Esophagus squamous epithelium (tissue), 5 donors: ENCODE results near the gene MEIS2. TPM values are rescaled to one million over a fixed set of nuclear protein-coding genes. Genes with fewer than 3 reads are reported as not detected.

Source experiments
- DNase-seq: peaks from one replicate; lab custom pipeline; 2025; lab: John Stamatoyannopoulos, UW
- H3K27ac ChIP-seq, 4 donors: fragments of 200-600 bp; sonication (generic); one replicate each; pipeline ENCODE4 v1.5.1; 2016 to 2019; ENCODE audit warnings: mild to moderate bottlenecking in 1 of 4
- H3K27me3 ChIP-seq, 4 donors: fragments of 200-600 bp; sonication (generic); 1 replicate in 3 of 4; 2 replicates in 1 of 4; pipeline versions ENCODE4 v1.5.1 to v1.6.0; 2017 to 2021; ENCODE audit warnings: antibody characterized with exemption in 1 of 4
- H3K36me3 ChIP-seq, 3 donors: fragments of 200-600 bp; sonication (generic); one replicate each; pipeline ENCODE4 v1.5.1; 2016 to 2019
- H3K4me1 ChIP-seq, 3 donors: fragments of 200-600 bp; sonication (generic); one replicate each; pipeline ENCODE4 v1.5.1; 2017 to 2019
- H3K4me3 ChIP-seq, 4 donors: fragments of 200-600 bp; sonication (generic); 1 replicate in 3 of 4; 2 replicates in 1 of 4; pipeline ENCODE4 v1.5.1; 2016 to 2019; ENCODE audit warnings: mild to moderate bottlenecking in 2 of 4, moderate library complexity in 1 of 4
- H3K9me3 ChIP-seq, 3 donors: fragments of 200-600 bp; sonication (generic); one replicate each; pipeline ENCODE4 v1.5.1; 2016 to 2019
- POLR2A ChIP-seq, 4 donors: fragments of 450-650 bp; IDR thresholded peaks; one replicate each; pipeline ENCODE4 v1.6.1; 2017; ENCODE audit warnings: antibody characterized with exemption in 4 of 4, mild to moderate bottlenecking in 4 of 4, moderate library complexity in 3 of 4
- WGBS, 2 donors: methylation state at CpG; one replicate each; pipeline ENCODE4 v1.1.5; 2018; 5-methylcytosine and 5-hydroxymethylcytosine counted together
- intact Hi-C: fragments of 100-400 bp; cut with DNase I; formaldehyde crosslinking; loops from one replicate; pipeline ENCODE4 v1.15.0; 2022
- total RNA-seq, 4 donors: library from RNA; depleted of rRNA; stranded (reverse); fragments of >200 nt; gene quantifications; one replicate each; pipeline ENCODE4 v1.1.0, GENCODE V29; 2016
- TF ChIP-seq, protein P1 (sequence below), 6 experiments: fragments of 450-650 bp in 4 of 6; fragments of 200-600 bp in 2 of 6; sonication (generic) in 2 of 6; IDR thresholded peaks; one replicate each; pipeline ENCODE4 v1.5.1; 2016 to 2019; ENCODE audit warnings: antibody characterized with exemption in 6 of 6, mild to moderate bottlenecking in 4 of 6, moderate library complexity in 4 of 6
- donor health status: DM: yes; HTN: yes; CAD: no.

Gene MEIS2
- total RNA-seq, 4 donors from 2014 or later: 6.6 to 26.3 (median 9.9) TPM

DNA sequence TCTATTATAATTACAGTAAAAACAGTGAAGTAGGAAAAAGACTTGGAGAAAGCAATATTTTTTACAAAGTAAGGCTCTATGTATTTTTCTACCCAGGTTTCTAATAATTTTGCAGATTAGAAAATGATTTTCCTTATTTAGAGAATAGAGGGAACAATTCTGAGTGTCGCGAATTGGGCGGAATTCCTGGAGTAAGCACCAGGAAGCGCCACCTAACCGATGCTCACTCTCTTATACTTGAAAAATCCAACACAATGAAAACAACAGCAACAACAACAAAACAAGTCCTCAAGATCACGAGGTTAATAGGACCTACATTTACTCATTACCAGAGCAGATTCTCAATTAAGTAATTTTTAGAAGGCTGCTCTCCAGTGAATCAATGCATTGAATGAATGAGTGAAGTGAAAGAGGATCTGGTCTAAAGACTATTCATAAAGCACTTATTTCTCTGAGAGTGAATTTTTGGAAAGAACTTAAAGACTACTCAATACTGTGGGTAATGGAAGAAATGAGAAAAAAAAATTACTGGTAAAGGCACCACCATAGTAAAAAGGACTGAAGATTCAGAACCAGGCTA, 158.0 kb downstream of the MEIS2 start:
- H3K4me1 ChIP-seq: peaks cover 0 to 3% (median 0%) of the 10 kb centered on the region in 3 donors
- 85 to 91% methylated on average over 6 of the region's 6 CpGs for WGBS, 2 donors
- H3K4me3 ChIP-seq: no peak overlapping the region
- TF ChIP-seq, protein P1, sequence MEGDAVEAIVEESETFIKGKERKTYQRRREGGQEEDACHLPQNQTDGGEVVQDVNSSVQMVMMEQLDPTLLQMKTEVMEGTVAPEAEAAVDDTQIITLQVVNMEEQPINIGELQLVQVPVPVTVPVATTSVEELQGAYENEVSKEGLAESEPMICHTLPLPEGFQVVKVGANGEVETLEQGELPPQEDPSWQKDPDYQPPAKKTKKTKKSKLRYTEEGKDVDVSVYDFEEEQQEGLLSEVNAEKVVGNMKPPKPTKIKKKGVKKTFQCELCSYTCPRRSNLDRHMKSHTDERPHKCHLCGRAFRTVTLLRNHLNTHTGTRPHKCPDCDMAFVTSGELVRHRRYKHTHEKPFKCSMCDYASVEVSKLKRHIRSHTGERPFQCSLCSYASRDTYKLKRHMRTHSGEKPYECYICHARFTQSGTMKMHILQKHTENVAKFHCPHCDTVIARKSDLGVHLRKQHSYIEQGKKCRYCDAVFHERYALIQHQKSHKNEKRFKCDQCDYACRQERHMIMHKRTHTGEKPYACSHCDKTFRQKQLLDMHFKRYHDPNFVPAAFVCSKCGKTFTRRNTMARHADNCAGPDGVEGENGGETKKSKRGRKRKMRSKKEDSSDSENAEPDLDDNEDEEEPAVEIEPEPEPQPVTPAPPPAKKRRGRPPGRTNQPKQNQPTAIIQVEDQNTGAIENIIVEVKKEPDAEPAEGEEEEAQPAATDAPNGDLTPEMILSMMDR (IDR thresholded peaks at IDR 0.05): no peak
- no peak for TF ChIP-seq POLR2A (IDR thresholded peaks at IDR 0.05)
- peaks cover 0 to 12% (median 0%) of the 10 kb centered on the region in 3 donors for H3K36me3 ChIP-seq
- intact Hi-C loops: no loop called here
- no peaks in the 10 kb centered on the region for H3K9me3 ChIP-seq
- no peaks in the 10 kb centered on the region for H3K27me3 ChIP-seq
- no peak overlapping the region for H3K27ac ChIP-seq
- no peak for DNase-seq

DNA sequence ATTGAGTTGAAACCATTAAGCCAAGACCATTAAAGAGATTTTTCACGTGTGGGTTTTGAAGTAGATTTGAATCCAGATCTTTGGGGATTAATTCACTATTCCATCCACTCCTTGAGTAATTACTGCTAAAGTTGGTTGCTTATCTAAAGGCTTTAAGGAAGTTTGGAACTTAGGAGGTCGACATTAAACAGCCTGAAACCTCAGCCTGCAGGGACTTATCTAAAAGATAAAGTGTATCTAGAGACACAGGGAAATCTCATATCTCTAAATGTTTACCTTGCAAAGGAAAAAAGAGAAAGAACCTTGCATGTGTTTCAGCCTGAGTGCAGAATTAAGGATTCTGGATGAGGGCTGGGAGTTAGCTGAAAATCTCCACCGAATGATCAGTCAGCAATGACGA, 158.6 kb downstream of the MEIS2 start:
- peaks cover 0 to 12% (median 0%) of the 10 kb centered on the region in 3 donors for H3K36me3 ChIP-seq
- H3K4me1 ChIP-seq: no peaks in the 10 kb centered on the region
- WGBS, 2 donors: 69 to 74% methylated on average over 4 of the region's 4 CpGs
- H3K27ac ChIP-seq: no peak overlapping the region
- no peaks in the 10 kb centered on the region for H3K27me3 ChIP-seq
- DNase-seq: no peak
- TF ChIP-seq, protein P1 (IDR thresholded peaks at IDR 0.05): no peak
- TF ChIP-seq POLR2A (IDR thresholded peaks at IDR 0.05): no peak
- no peak overlapping the region for H3K4me3 ChIP-seq
- intact Hi-C loops: no loop called here
- H3K9me3 ChIP-seq: no peaks in the 10 kb centered on the region

DNA sequence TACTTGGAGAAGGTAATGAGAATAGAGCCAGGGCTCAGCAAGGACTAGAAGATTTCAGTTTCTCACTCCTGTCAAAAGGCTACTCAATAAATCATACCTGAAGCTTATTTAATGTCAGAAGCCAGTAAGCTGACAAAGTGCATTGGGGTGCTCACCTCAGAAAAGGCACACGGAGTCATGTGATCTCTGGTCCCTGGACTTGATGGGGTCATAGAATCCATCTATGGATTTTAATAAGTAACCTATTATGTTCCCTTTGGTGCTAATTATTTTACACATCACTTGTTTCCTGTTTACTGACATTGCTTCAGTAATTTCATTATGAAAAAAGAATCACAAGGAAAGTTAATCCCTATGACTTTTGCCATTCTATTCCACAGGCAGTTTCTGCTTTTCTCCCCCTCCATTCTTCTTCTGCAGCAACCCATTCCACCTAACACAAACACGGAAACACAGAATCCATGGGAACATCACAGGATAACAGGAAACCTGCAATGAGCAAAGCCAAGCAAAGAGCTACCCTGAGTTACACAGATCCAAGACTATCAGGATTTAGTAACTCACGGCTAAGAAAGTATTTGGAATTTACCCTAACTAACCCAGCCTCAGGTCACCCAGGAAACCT, 159.6 kb downstream of the MEIS2 start:
- DNase-seq: no peak
- no peaks in the 10 kb centered on the region for H3K4me1 ChIP-seq
- 81 to 91% methylated on average over 3 of the region's 3 CpGs for WGBS, 2 donors
- TF ChIP-seq, protein P1 (IDR thresholded peaks at IDR 0.05): no peak
- TF ChIP-seq POLR2A (IDR thresholded peaks at IDR 0.05): no peak
- H3K36me3 ChIP-seq: peaks cover 0 to 12% (median 0%) of the 10 kb centered on the region in 3 donors
- H3K27ac ChIP-seq: no peak overlapping the region
- no peaks in the 10 kb centered on the region for H3K9me3 ChIP-seq
- intact Hi-C loops: no loop called here
- H3K27me3 ChIP-seq: no peaks in the 10 kb centered on the region
- H3K4me3 ChIP-seq: no peak overlapping the region

DNA sequence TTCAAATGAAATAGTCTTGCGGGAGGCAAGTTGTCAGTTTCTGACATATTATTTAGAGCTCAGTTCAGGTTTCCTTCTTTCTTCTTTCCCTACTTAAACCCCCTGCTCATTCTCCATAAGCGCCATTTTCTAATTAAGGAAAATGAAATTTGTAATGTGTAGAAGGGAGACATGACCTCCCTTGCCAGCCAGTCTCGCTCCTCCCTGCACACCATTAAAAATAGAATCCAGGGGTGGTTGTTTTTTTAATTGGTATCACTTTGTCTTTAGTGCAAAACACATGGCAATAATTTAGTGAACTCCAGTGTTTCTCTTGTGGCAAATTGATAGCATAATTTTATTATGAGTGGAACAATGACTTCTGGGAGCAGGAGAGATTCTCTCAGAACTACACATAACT, 160.1 kb downstream of the MEIS2 start:
- Histone ChIP-seq H3K36me3 (peaks cover 0 to 12% (median 0%) of the 10 kb centered on the region in 3 donors), H3K27me3 (no peaks in the 10 kb centered on the region), H3K4me3 (no peak overlapping the region), H3K27ac (no peak overlapping the region), H3K4me1 (no peaks in the 10 kb centered on the region), H3K9me3 (no peaks in the 10 kb centered on the region)
- DNase-seq: no peak
- TF ChIP-seq, protein P1 (IDR thresholded peaks at IDR 0.05): no peak
- TF ChIP-seq POLR2A (IDR thresholded peaks at IDR 0.05): no peak
- intact Hi-C loops: no loop called here
- 92 to 94% methylated on average over 3 of the region's 3 CpGs for WGBS, 2 donors

- H3K27me3 ChIP-seq: no peaks in the 10 kb centered on the region
- no peak overlapping the region for H3K4me3 ChIP-seq
- H3K36me3 ChIP-seq: peaks cover 0 to 12% (median 0%) of the 10 kb centered on the region in 3 donors
- no peak for TF ChIP-seq POLR2A (IDR thresholded peaks at IDR 0.05)
- TF ChIP-seq, protein P1 (IDR thresholded peaks at IDR 0.05): no peak
- intact Hi-C loops: no loop called here
- H3K4me1 ChIP-seq: no peaks in the 10 kb centered on the region
- no peaks in the 10 kb centered on the region for H3K9me3 ChIP-seq
- WGBS, 2 donors: 88 to 94% methylated on average over 7 of the region's 7 CpGs
- DNase-seq: no peak
- no peak overlapping the region for H3K27ac ChIP-seq
Measured at GRCh38 chr15:36938764-36939163, 161.6 kb downstream of the MEIS2 start.
